PC-3 (cell line): ENCODE results near the gene SLC10A7. TPM values are rescaled to one million over a fixed set of nuclear protein-coding genes. Genes with fewer than 3 reads are reported as not detected.

Experiments
- ATAC-seq: fragments of 200-7000 bp; cut with Tn5 transposase; 2 replicates; pipeline ENCODE4 v1.9.1; 2020; ENCODE audit warnings: mild to moderate bottlenecking, moderate library complexity
- BruUV-seq: library from RNA; stranded (reverse); fragments of 400-500 nt; replicated peaks from 2 replicates; lab custom pipeline; 2021; lab: Mats Ljungman, UMichigan
- CTCF ChIA-PET: fragments of 300-600 bp; sonication (Branson Sonifier 250); formaldehyde crosslinking; loops from one replicate; lab custom pipeline; 2022; ENCODE audit warnings: antibody characterized with exemption; lab: Charles Lee
- POLR2A ChIA-PET: fragments of 300-600 bp; sonication (Branson Sonifier 250); formaldehyde crosslinking; loops from one replicate; lab custom pipeline; 2022; ENCODE audit warnings: antibody characterized with exemption; ENCODE audit not compliant: unreplicated experiment; lab: Charles Lee
- DNase-seq: peaks from one replicate; pipeline ENCODE4 v3.0.0-alpha.2; 2015
- H2AFZ ChIP-seq: fragments of 300-600 bp; sonication (generic); 2 replicates; pipeline ENCODE4 v1.6.0; 2016; ENCODE audit warnings: antibody characterized with exemption, low read length
- H3F3A ChIP-seq: fragments of 300-600 bp; sonication (generic); one replicate; pipeline ENCODE4 v1.6.0; 2017; ENCODE audit warnings: antibody characterized with exemption, low read length, control low read depth, mild to moderate bottlenecking; ENCODE audit not compliant: unreplicated experiment
- H3K27ac ChIP-seq: fragments of 300-600 bp; sonication (generic); 2 replicates; pipeline ENCODE4 v1.5.1; 2016; ENCODE audit warnings: mild to moderate bottlenecking, low read length
- H3K27me3 ChIP-seq: fragments of 300-600 bp; sonication (generic); 2 replicates; pipeline ENCODE4 v1.6.1; 2016; ENCODE audit warnings: low read length, mixed read lengths
- H3K36me3 ChIP-seq: fragments of 300-600 bp; sonication (generic); 2 replicates; pipeline ENCODE4 v1.6.1; 2016; ENCODE audit warnings: low read depth, mixed run types, low read length, mixed read lengths
- H3K4me1 ChIP-seq: fragments of 300-600 bp; sonication (generic); 2 replicates; pipeline ENCODE4 v1.5.1; 2016; ENCODE audit warnings: low read length; ENCODE audit not compliant: insufficient read depth
- H3K4me2 ChIP-seq: fragments of 300-600 bp; sonication (generic); 2 replicates; pipeline ENCODE4 v1.6.0; 2016; ENCODE audit warnings: low read length
- H3K4me3 ChIP-seq: fragments of 300-600 bp; sonication (generic); 2 replicates; pipeline ENCODE4 v1.5.1; 2016; ENCODE audit warnings: mild to moderate bottlenecking, low read length, mixed read lengths
- H3K79me2 ChIP-seq: fragments of 300-600 bp; sonication (generic); 2 replicates; pipeline ENCODE4 v1.6.1; 2017; ENCODE audit warnings: low read length, mixed read lengths
- H3K9ac ChIP-seq: fragments of 300-600 bp; sonication (generic); 2 replicates; pipeline ENCODE4 v1.6.0; 2016; ENCODE audit warnings: mild to moderate bottlenecking, low read length
- H3K9me2 ChIP-seq: fragments of 300-600 bp; sonication (generic); replicated peaks from 2 replicates; pipeline ENCODE4 v1.6.1; 2016; ENCODE audit warnings: mixed run types, low read length, mixed read lengths
- H3K9me3 ChIP-seq: fragments of 300-600 bp; sonication (generic); 2 replicates; pipeline ENCODE4 v1.6.1; 2016; ENCODE audit warnings: low read length, mixed read lengths
- H4K20me1 ChIP-seq: fragments of 300-600 bp; sonication (generic); 2 replicates; pipeline ENCODE4 v1.6.1; 2016; ENCODE audit warnings: low read length, mixed read lengths
- EZH2 ChIP-seq: fragments of 300-600 bp; sonication (generic); IDR thresholded peaks from one replicate; pipeline ENCODE4 v1.6.1; 2017; ENCODE audit warnings: antibody characterized with exemption, mild to moderate bottlenecking, low read length; ENCODE audit not compliant: unreplicated experiment
- EZH2phosphoT487 ChIP-seq: fragments of 300-600 bp; sonication (generic); IDR thresholded peaks from 2 replicates; pipeline ENCODE4 v1.6.1; 2018; ENCODE audit warnings: mild to moderate bottlenecking, antibody characterized with exemption, low read length, borderline replicate concordance
- intact Hi-C: fragments of 100-400 bp; cut with micrococcal nuclease; formaldehyde crosslinking; loops from 2 replicates; pipeline ENCODE4 v1.9.0; 2023
- total RNA-seq: library from RNA; depleted of rRNA; stranded (reverse); fragments of >200 nt; gene quantifications from 2 replicates; pipeline ENCODE4 v1.2.3, GENCODE V29; 2014
- TF ChIP-seq, protein P1 (sequence below): fragments of 300-600 bp; sonication (generic); conservative IDR thresholded peaks from 2 replicates; pipeline ENCODE4 v1.5.1; 2017; ENCODE audit warnings: antibody characterized with exemption, low read depth, mild to moderate bottlenecking, low read length

SLC10A7 gene
- total RNA-seq, 1 experiment from 2014 or later, result 9.1 TPM

DNA sequence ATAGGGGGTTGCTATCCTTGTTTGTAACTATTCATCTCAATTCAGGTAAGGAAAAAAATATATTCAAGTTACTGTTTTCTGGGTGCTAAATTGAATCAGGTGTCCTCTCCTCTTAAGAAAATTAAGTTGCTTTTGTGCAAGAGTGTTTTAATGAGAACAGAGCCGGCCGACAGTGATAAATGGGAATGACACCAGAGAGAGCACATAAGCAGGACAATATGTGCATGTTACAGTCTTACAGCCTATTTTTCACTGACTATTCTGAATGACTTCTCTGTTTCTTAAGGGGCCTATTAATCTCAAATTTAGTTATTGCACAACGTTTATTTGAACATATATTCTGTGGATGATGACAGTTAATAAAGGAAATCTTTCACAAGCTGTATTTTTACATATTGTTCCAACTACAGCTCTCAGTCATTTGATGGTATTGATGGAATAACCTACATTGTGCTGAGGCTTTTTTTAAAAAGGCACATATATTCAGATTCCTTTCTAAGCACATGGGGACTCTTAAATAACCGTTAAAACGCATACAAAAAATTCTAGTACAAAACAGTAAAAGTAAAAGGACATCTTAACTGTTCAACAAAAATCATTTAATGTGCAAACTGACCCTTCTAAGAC, 68.4 kb downstream of the SLC10A7 start:
- Histone ChIP-seq H3F3A (no peaks in the 10 kb centered on the region), H3K27ac (no peak overlapping the region), H3K79me2 (no peaks in the 10 kb centered on the region), H3K27me3 (no peaks in the 10 kb centered on the region), H3K4me1 (no peaks in the 10 kb centered on the region), H3K9ac (no peak overlapping the region), H3K9me3 (no peaks in the 10 kb centered on the region), H4K20me1 (no peaks in the 10 kb centered on the region), H3K4me3 (no peak overlapping the region), H3K9me2 (no peaks in the 10 kb centered on the region), H3K36me3 (no peaks in the 10 kb centered on the region), H3K4me2 (no peak overlapping the region), H2AFZ (no peak overlapping the region)
- BruUV-seq, result no TSS peak
- TF ChIP-seq, protein P1, sequence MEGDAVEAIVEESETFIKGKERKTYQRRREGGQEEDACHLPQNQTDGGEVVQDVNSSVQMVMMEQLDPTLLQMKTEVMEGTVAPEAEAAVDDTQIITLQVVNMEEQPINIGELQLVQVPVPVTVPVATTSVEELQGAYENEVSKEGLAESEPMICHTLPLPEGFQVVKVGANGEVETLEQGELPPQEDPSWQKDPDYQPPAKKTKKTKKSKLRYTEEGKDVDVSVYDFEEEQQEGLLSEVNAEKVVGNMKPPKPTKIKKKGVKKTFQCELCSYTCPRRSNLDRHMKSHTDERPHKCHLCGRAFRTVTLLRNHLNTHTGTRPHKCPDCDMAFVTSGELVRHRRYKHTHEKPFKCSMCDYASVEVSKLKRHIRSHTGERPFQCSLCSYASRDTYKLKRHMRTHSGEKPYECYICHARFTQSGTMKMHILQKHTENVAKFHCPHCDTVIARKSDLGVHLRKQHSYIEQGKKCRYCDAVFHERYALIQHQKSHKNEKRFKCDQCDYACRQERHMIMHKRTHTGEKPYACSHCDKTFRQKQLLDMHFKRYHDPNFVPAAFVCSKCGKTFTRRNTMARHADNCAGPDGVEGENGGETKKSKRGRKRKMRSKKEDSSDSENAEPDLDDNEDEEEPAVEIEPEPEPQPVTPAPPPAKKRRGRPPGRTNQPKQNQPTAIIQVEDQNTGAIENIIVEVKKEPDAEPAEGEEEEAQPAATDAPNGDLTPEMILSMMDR, result no peak
- TF ChIP-seq EZH2 (no peak), EZH2phosphoT487 (no peak)
- DNase-seq (no peak), ATAC-seq (no peak)
- ChIA-PET POLR2A (no interaction called here), CTCF (no interaction called here)
- intact Hi-C loops, result no loop called here

DNA sequence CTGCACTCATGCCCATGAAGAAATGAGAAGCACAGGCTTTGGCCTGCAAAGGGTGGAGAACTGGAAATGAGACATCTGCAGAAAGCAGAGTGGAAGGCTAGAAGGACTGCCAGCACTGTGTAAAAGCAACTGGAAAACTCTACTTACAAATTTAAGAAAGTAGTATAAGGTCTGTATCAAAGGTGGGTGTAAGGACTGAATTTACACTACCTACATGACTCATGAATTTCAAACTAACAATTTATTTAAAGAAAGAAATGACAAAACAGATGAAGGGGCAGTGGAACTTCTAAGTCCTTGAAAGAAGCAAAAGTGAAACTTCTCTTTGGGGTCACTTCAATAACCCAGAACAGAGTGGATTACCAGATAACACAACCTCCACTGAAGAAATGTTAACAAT, 71.2 kb downstream of the SLC10A7 start:
- Histone ChIP-seq H4K20me1 (no peaks in the 10 kb centered on the region), H3K9ac (no peak overlapping the region), H3K4me1 (no peaks in the 10 kb centered on the region), H3K9me2 (no peaks in the 10 kb centered on the region), H3K27ac (no peak overlapping the region), H3F3A (no peaks in the 10 kb centered on the region), H3K79me2 (no peaks in the 10 kb centered on the region), H3K4me2 (no peak overlapping the region), H3K9me3 (no peaks in the 10 kb centered on the region), H2AFZ (no peak overlapping the region), H3K4me3 (no peak overlapping the region), H3K27me3 (no peaks in the 10 kb centered on the region), H3K36me3 (no peaks in the 10 kb centered on the region)
- POLR2A ChIA-PET, result no interaction called here
- no peak for DNase-seq
- BruUV-seq, result no TSS peak
- CTCF ChIA-PET, result no interaction called here
- intact Hi-C loops, result no loop called here
- TF ChIP-seq, protein P1, result no peak
- TF ChIP-seq EZH2phosphoT487, result no peak
- TF ChIP-seq EZH2, result no peak
- ATAC-seq, result no peak

DNA sequence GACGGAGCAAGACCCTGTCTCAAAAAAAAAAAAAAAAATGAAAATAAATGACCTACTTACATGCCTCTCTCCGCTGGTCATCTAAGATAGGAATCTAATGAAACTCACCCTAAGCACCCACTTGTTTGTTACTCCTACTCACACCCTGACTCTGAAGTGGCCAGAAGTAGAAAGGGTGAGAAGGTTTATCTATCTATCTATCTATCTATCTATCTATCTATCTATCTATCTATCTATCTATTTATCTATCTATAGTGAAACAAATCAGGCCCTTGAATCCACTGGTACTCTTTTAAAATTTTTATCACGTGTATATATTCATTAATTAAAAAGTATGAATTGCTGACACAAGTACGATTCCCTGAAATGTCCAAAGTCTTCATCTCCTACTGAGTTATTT, 75.2 kb downstream of the SLC10A7 start:
- Histone ChIP-seq H3K36me3 (no peaks in the 10 kb centered on the region), H3K9me2 (no peaks in the 10 kb centered on the region), H3F3A (no peaks in the 10 kb centered on the region), H3K79me2 (no peaks in the 10 kb centered on the region), H3K4me3 (no peak overlapping the region), H3K27ac (no peak overlapping the region), H2AFZ (no peak overlapping the region), H4K20me1 (no peaks in the 10 kb centered on the region), H3K9ac (no peak overlapping the region), H3K9me3 (no peaks in the 10 kb centered on the region), H3K27me3 (no peaks in the 10 kb centered on the region), H3K4me2 (no peak overlapping the region), H3K4me1 (peaks cover 21% of the 10 kb centered on the region)
- no peak for ATAC-seq
- no TSS peak for BruUV-seq
- DNase-seq, result no peak
- TF ChIP-seq, protein P1, result no peak
- TF ChIP-seq EZH2phosphoT487 (no peak), EZH2 (no peak)
- ChIA-PET POLR2A (no interaction called here), CTCF (no interaction called here)
- intact Hi-C loops, result no loop called here
